ENCODE data around the gene ACSS1.

- TF ChIP-seq, protein P1, sequence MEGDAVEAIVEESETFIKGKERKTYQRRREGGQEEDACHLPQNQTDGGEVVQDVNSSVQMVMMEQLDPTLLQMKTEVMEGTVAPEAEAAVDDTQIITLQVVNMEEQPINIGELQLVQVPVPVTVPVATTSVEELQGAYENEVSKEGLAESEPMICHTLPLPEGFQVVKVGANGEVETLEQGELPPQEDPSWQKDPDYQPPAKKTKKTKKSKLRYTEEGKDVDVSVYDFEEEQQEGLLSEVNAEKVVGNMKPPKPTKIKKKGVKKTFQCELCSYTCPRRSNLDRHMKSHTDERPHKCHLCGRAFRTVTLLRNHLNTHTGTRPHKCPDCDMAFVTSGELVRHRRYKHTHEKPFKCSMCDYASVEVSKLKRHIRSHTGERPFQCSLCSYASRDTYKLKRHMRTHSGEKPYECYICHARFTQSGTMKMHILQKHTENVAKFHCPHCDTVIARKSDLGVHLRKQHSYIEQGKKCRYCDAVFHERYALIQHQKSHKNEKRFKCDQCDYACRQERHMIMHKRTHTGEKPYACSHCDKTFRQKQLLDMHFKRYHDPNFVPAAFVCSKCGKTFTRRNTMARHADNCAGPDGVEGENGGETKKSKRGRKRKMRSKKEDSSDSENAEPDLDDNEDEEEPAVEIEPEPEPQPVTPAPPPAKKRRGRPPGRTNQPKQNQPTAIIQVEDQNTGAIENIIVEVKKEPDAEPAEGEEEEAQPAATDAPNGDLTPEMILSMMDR (IDR thresholded peaks at IDR 0.05; ENCODE audit: low read depth, low read length, poor library complexity, severe bottlenecking), result no peak
- TF ChIP-seq EZH2phosphoT487 (IDR thresholded peaks at IDR 0.05; ENCODE audit: borderline replicate concordance, low read length), result no peak
Observed at GRCh38 chr20:25024171-25024570, 33.8 kb downstream of the ACSS1 start.

All from DOHH2 (cell line).